Duodenal mucosa (tissue), 2 donors: ENCODE data around the gene POLR3A.
A peak's percentile ranks its signal among the peaks of the same experiment; 100 is the strongest.

Source experiments
- H3K27ac ChIP-seq: one replicate; pipeline ENCODE4 v1.7.0; 2013; ENCODE audit warnings: low read depth, low read length
- H3K27me3 ChIP-seq, 2 donors: one replicate each; pipeline ENCODE4 v1.7.0; 2013; ENCODE audit warnings: low read length in 2 of 2, control low read depth in 1 of 2; ENCODE audit not compliant: insufficient read depth in 2 of 2, control insufficient read depth in 1 of 2
- H3K36me3 ChIP-seq, 2 donors: one replicate each; pipeline ENCODE4 v1.7.0; 2013; ENCODE audit warnings: low read length in 2 of 2, control low read depth in 1 of 2; ENCODE audit not compliant: insufficient read depth in 2 of 2, control insufficient read depth in 1 of 2
- H3K4me1 ChIP-seq, 2 donors: one replicate each; pipeline ENCODE4 v1.7.0; 2013; ENCODE audit warnings: low read length in 2 of 2, control low read depth in 1 of 2; ENCODE audit not compliant: insufficient read depth in 2 of 2, control insufficient read depth in 1 of 2
- H3K4me3 ChIP-seq, 2 donors: one replicate each; pipeline ENCODE4 v1.7.0; 2013; ENCODE audit warnings: low read length in 2 of 2, low read depth in 1 of 2
- H3K9ac ChIP-seq, 2 donors: one replicate each; pipeline ENCODE4 v1.7.0; 2013; ENCODE audit warnings: low read length in 2 of 2, low read depth in 1 of 2
- H3K9me3 ChIP-seq, 2 donors: one replicate each; pipeline ENCODE4 v1.7.0; 2013; ENCODE audit warnings: low read length in 2 of 2, control low read depth in 1 of 2; ENCODE audit not compliant: control insufficient read depth in 1 of 2

POLR3A gene

GRCh38 chr10:78039743-78040142, 10.4 kb upstream of the POLR3A start:
- no peaks in the 10 kb centered on the region for H3K27me3 ChIP-seq
- peaks cover 25 to 27% of the 10 kb centered on the region in 2 donors for H3K4me1 ChIP-seq
- no peak overlapping the region for H3K27ac ChIP-seq
- no peaks in the 10 kb centered on the region for H3K9me3 ChIP-seq
- H3K36me3 ChIP-seq = peaks cover 57 to 78% of the 10 kb centered on the region in 2 donors
- H3K9ac ChIP-seq = no peak overlapping the region
- H3K4me3 ChIP-seq = no peak overlapping the region

- H3K4me1 ChIP-seq = peaks cover 29 to 33% of the 10 kb centered on the region in 2 donors
- no peak overlapping the region for H3K4me3 ChIP-seq
- H3K9ac ChIP-seq = no peak overlapping the region
- peaks cover 57 to 78% of the 10 kb centered on the region in 2 donors for H3K36me3 ChIP-seq
- no peaks in the 10 kb centered on the region for H3K9me3 ChIP-seq
- no peaks in the 10 kb centered on the region for H3K27me3 ChIP-seq
- H3K27ac ChIP-seq = no peak overlapping the region
Measured at GRCh38 chr10:78038791-78039547, 9.7 kb upstream of the POLR3A start.

GRCh38 chr10:78038105-78038504, 8.8 kb upstream of the POLR3A start:
- Histone ChIP-seq H3K36me3 (peaks cover 57 to 78% of the 10 kb centered on the region in 2 donors), H3K9ac (no peak overlapping the region), H3K27me3 (no peaks in the 10 kb centered on the region), H3K4me3 (no peak overlapping the region), H3K4me1 (peaks cover 23 to 33% of the 10 kb centered on the region in 2 donors), H3K9me3 (no peaks in the 10 kb centered on the region), H3K27ac (no peak overlapping the region)

GRCh38 chr10:78035933-78036583, 6.7 kb upstream of the POLR3A start:
- H3K36me3 ChIP-seq = peaks cover 48 to 61% of the 10 kb centered on the region in 2 donors
- H3K27ac ChIP-seq = no peak overlapping the region
- no peak overlapping the region for H3K9ac ChIP-seq
- H3K4me1 ChIP-seq = peaks cover 22 to 33% of the 10 kb centered on the region in 2 donors
- H3K9me3 ChIP-seq = no peaks in the 10 kb centered on the region
- H3K4me3 ChIP-seq = no peak overlapping the region
- no peaks in the 10 kb centered on the region for H3K27me3 ChIP-seq

GRCh38 chr10:78035437-78035836, 6.1 kb upstream of the POLR3A start:
- Histone ChIP-seq H3K4me1 (peaks cover 22 to 33% of the 10 kb centered on the region in 2 donors), H3K27ac (no peak overlapping the region), H3K9me3 (no peaks in the 10 kb centered on the region), H3K27me3 (no peaks in the 10 kb centered on the region), H3K36me3 (peaks cover 42 to 55% of the 10 kb centered on the region in 2 donors), H3K4me3 (peak overlapping the region in 1 of 2 donors; percentile 12), H3K9ac (peak overlapping the region in 1 of 2 donors; percentile 79)

- H3K36me3 ChIP-seq = peaks cover 39 to 50% of the 10 kb centered on the region in 2 donors
- H3K9me3 ChIP-seq = no peaks in the 10 kb centered on the region
- no peak overlapping the region for H3K27ac ChIP-seq
- peak overlapping the region; percentile 72 to 95 for H3K4me3 ChIP-seq
- peak overlapping the region; percentile 73 to 79 for H3K9ac ChIP-seq
- no peaks in the 10 kb centered on the region for H3K27me3 ChIP-seq
- peaks cover 24 to 33% of the 10 kb centered on the region in 2 donors for H3K4me1 ChIP-seq
Measured at GRCh38 chr10:78035025-78035424, 5.7 kb upstream of the POLR3A start.

GRCh38 chr10:78033637-78034470, 4.5 kb upstream of the POLR3A start, which contains the start of gene RPS24:
RPS24 (plus strand) TSS chr10:78033863; CDS start chr10:78033902, 39 bp downstream.
- Histone ChIP-seq H3K27me3 (no peaks in the 10 kb centered on the region), H3K4me1 (peaks cover 26 to 34% of the 10 kb centered on the region in 2 donors), H3K9me3 (no peaks in the 10 kb centered on the region), H3K9ac (peak within 1 kb of the TSS; percentile 73 to 79), H3K27ac (peak within 1 kb of the TSS; percentile 68), H3K4me3 (peak within 1 kb of the TSS; percentile 72 to 95), H3K36me3 (peaks cover 28 to 39% of the 10 kb centered on the region in 2 donors)

GRCh38 chr10:78033387-78033636, 4.0 kb upstream of the POLR3A start:
- H3K36me3 ChIP-seq = peaks cover 25 to 33% of the 10 kb centered on the region in 2 donors
- H3K9me3 ChIP-seq = no peaks in the 10 kb centered on the region
- no peaks in the 10 kb centered on the region for H3K27me3 ChIP-seq
- no peak overlapping the region for H3K27ac ChIP-seq
- peak overlapping the region; percentile 72 to 95 for H3K4me3 ChIP-seq
- H3K4me1 ChIP-seq = peaks cover 29 to 39% of the 10 kb centered on the region in 2 donors
- peak overlapping the region in 1 of 2 donors; percentile 0 for H3K9ac ChIP-seq

GRCh38 chr10:78028438-78029268, 662 bp downstream of the POLR3A start:
- Histone ChIP-seq H3K36me3 (peaks cover 6 to 29% of the 10 kb centered on the region in 2 donors), H3K27ac (no peak overlapping the region)

More at GRCh38 chr10:78028438-78029268, 662 bp downstream of the POLR3A start:
- H3K4me3 ChIP-seq = peak overlapping the region; percentile 94 to 99
- H3K4me1 ChIP-seq = peaks cover 12 to 13% of the 10 kb centered on the region in 2 donors
- H3K9ac ChIP-seq = peak overlapping the region; percentile 84 to 96
- H3K27me3 ChIP-seq = no peaks in the 10 kb centered on the region
- no peaks in the 10 kb centered on the region for H3K9me3 ChIP-seq
